ENCODE data around the gene LHX1.

GRCh38 chr17:36942019-36942599 is 4.8 kb downstream of the LHX1 start:
- no peak for TF ChIP-seq CTCF (conservative IDR thresholded peaks at IDR 0.05; ENCODE audit: low read length)
- no peak for TF ChIP-seq EZH2phosphoT487 (IDR thresholded peaks at IDR 0.05; ENCODE audit: borderline replicate concordance)

Data from Loucy (cell line).